NB4 (cell line): Measurements from ENCODE around the gene IWS1.

ENCODE experiments used
- CTCF ChIP-seq: IDR thresholded peaks from one replicate; pipeline ENCODE4 v1.5.1; 2012; ENCODE audit warnings: low read depth, low read length
- MAX ChIP-seq: IDR thresholded peaks from 2 replicates; pipeline ENCODE4 v1.6.1; 2011; ENCODE audit warnings: low read depth, low read length
- MYC ChIP-seq: IDR thresholded peaks from 2 replicates; pipeline ENCODE4 v1.6.1; 2011; ENCODE audit warnings: low read depth, low read length
- POLR2A ChIP-seq: IDR thresholded peaks from 2 replicates; pipeline ENCODE4 v1.6.1; 2011; ENCODE audit warnings: mild to moderate bottlenecking; ENCODE audit not compliant: insufficient read length; ENCODE audit errors: extremely low read depth

DNA sequence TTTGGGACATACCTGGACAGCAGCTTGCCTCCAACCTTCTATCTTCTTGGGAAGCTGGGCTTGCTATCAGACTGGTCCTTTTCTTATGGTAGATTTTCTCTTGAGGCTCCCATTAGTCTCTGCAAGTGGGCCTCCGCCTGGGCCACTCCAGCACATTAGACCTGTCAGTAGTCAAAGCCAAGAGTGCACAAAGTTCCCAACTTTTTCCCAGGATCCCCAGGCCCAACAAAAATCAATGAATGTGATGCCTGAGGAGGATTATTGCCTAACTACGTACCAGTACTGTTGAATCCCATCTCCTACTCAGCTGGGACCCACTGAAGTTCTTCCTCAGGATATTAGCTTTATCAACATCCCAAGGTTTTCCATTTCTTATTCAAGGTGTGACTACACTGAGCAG lies 56.3 kb downstream of the IWS1 start:
- TF ChIP-seq POLR2A (no peak), CTCF (no peak), MAX (no peak), MYC (no peak)
